Endothelial cell of umbilical vein (primary cell): ENCODE data around the gene SEPTIN3. TPM values are rescaled to one million over a fixed set of nuclear protein-coding genes. Genes with fewer than 3 reads are reported as not detected.

Experiments
- BruUV-seq: library from RNA; stranded (reverse); fragments of 400-500 nt; replicated peaks from 2 replicates; lab custom pipeline; 2021; lab: Mats Ljungman, UMichigan
- CTCF ChIA-PET: fragments of 300-600, 350-600 bp; sonication (Branson Sonifier 250); formaldehyde crosslinking; loops from one replicate; lab custom pipeline; 2021; ENCODE audit warnings: antibody characterized with exemption, inconsistent platforms; lab: Charles Lee
- POLR2A ChIA-PET: fragments of 300-600, 350-600 bp; sonication (Branson Sonifier 250); formaldehyde crosslinking; loops from one replicate; lab custom pipeline; 2021; ENCODE audit warnings: antibody characterized with exemption, inconsistent platforms; lab: Charles Lee
- DNase-seq: peaks from one replicate; pipeline ENCODE4 v3.0.0-alpha.2; 2011; ENCODE audit warnings: low read depth, low spot score
- FAIRE-seq: peaks from 2 replicates; lab custom pipeline; 2011; peaks lifted over from hg19 to GRCh38; lab: Jason Lieb, UNC
- H2AFZ ChIP-seq: 2 replicates; pipeline ENCODE4 v1.6.0; 2012; ENCODE audit warnings: low read depth, low read length, control low read depth, inconsistent platforms
- H3K27ac ChIP-seq: 2 replicates; pipeline ENCODE4 v1.5.1; 2011; ENCODE audit warnings: low read depth, mild to moderate bottlenecking, control low read depth, low read length, moderate library complexity; ENCODE audit not compliant: insufficient read depth
- H3K27me3 ChIP-seq, 2 experiments: 2 replicates each; pipeline versions ENCODE4 v1.6.0 to v1.6.1; 2011; ENCODE audit warnings: low read length in 2 of 2, mixed read lengths in 1 of 2; ENCODE audit not compliant: control insufficient read depth in 2 of 2, insufficient read depth in 2 of 2
- H3K36me3 ChIP-seq, 2 experiments: 2 replicates in 1 of 2; 3 replicates in 1 of 2; pipeline ENCODE4 v1.5.1; 2011; ENCODE audit warnings: low read length in 2 of 2, mild to moderate bottlenecking in 1 of 2, moderate library complexity in 1 of 2; ENCODE audit not compliant: control insufficient read depth in 2 of 2, insufficient read depth in 2 of 2; ENCODE audit errors: extremely low read depth in 1 of 2
- H3K4me1 ChIP-seq: 3 replicates; pipeline ENCODE4 v1.5.1; 2011; ENCODE audit warnings: mild to moderate bottlenecking, low read length; ENCODE audit not compliant: control insufficient read depth, insufficient read depth; ENCODE audit errors: extremely low read depth
- H3K4me2 ChIP-seq: 2 replicates; pipeline ENCODE4 v1.6.1; 2011; ENCODE audit warnings: low read length, control low read depth, mixed read lengths; ENCODE audit not compliant: insufficient read depth
- H3K4me3 ChIP-seq, 3 experiments: fragments of 200-600 bp in 1 of 3; sonication (generic), shearing (Covaris generic) in 1 of 3; replicated peaks in 1 of 3; 2 replicates each; pipeline ENCODE4 v1.5.1; 2011 to 2016; ENCODE audit warnings: control low read depth in 3 of 3, low read length in 3 of 3, mild to moderate bottlenecking in 2 of 3, inconsistent platforms in 1 of 3, low read depth in 1 of 3, moderate library complexity in 1 of 3; ENCODE audit not compliant: insufficient read depth in 1 of 3
- H3K79me2 ChIP-seq: 2 replicates; pipeline ENCODE4 v1.6.0; 2012; ENCODE audit warnings: low read length, inconsistent platforms; ENCODE audit not compliant: control insufficient read depth, insufficient read depth
- H3K9ac ChIP-seq: replicated peaks from 2 replicates; pipeline ENCODE3; 2011; ENCODE audit warnings: low read length, control low read depth; ENCODE audit not compliant: insufficient read depth; ENCODE audit errors: extremely low read depth
- H3K9me1 ChIP-seq: replicated peaks from 3 replicates; pipeline ENCODE4 v1.6.0; 2011; ENCODE audit warnings: mild to moderate bottlenecking, low read length; ENCODE audit not compliant: control insufficient read depth, insufficient read depth; ENCODE audit errors: extremely low read depth
- H3K9me3 ChIP-seq: replicated peaks from 2 replicates; pipeline ENCODE4 v1.5.1; 2012; ENCODE audit warnings: low read length, inconsistent platforms; ENCODE audit not compliant: control insufficient read depth, insufficient read depth
- H4K20me1 ChIP-seq: replicated peaks from 2 replicates; pipeline ENCODE3; 2011; ENCODE audit warnings: mild to moderate bottlenecking, low read length; ENCODE audit not compliant: control insufficient read depth, insufficient read depth; ENCODE audit errors: extremely low read depth
- CTCF ChIP-seq, 2 donors: IDR thresholded peaks; 1 replicate in 1 of 2; 2 replicates in 1 of 2; pipeline ENCODE4 v1.5.1; 2011; ENCODE audit warnings: low read length in 2 of 2, mild to moderate bottlenecking in 2 of 2, moderate library complexity in 2 of 2, control low read depth in 1 of 2, inconsistent platforms in 1 of 2, low read depth in 1 of 2; ENCODE audit not compliant: insufficient read depth in 1 of 2; ENCODE audit errors: extremely low read depth in 1 of 2
- EZH2 ChIP-seq: IDR thresholded peaks from 2 replicates; pipeline ENCODE4 v1.6.1; 2012; ENCODE audit warnings: borderline replicate concordance, low read depth, mild to moderate bottlenecking, moderate library complexity, low read length, inconsistent platforms; ENCODE audit not compliant: severe bottlenecking
- FOS ChIP-seq: IDR thresholded peaks from 2 replicates; pipeline ENCODE4 v1.6.1; 2011; ENCODE audit warnings: mild to moderate bottlenecking, low read length, moderate library complexity, borderline replicate concordance; ENCODE audit not compliant: insufficient read depth
- GATA2 ChIP-seq: IDR thresholded peaks from 2 replicates; pipeline ENCODE4 v1.7.0; 2011; ENCODE audit warnings: low read depth, mild to moderate bottlenecking, moderate library complexity, mixed read lengths, low read length; ENCODE audit not compliant: insufficient read length, insufficient read depth
- JUN ChIP-seq: IDR thresholded peaks from 2 replicates; pipeline ENCODE4 v1.6.1; 2011; ENCODE audit warnings: borderline replicate concordance, low read depth; ENCODE audit not compliant: insufficient read length, insufficient read depth
- MAX ChIP-seq: IDR thresholded peaks from 2 replicates; pipeline ENCODE4 v1.6.1; 2011; ENCODE audit not compliant: insufficient read depth, insufficient read length
- MYC ChIP-seq: IDR thresholded peaks from one replicate; pipeline ENCODE4 v1.6.1; 2011; ENCODE audit warnings: mild to moderate bottlenecking, low read depth, low read length
- POLR2A ChIP-seq: IDR thresholded peaks from 2 replicates; pipeline ENCODE4 v1.6.1; 2012; ENCODE audit warnings: low read depth, mild to moderate bottlenecking, control low read depth, low read length
- POLR2AphosphoS5 ChIP-seq: IDR thresholded peaks from 2 replicates; pipeline ENCODE4 v1.6.1; 2012; ENCODE audit warnings: low read depth, mild to moderate bottlenecking, control low read depth, low read length, moderate library complexity; ENCODE audit not compliant: insufficient read depth
- dilution Hi-C: fragments of 300-500 bp; cut with MboI; formaldehyde crosslinking; loops from one replicate; pipeline ENCODE4 v1.15.0; 2019; ENCODE audit warnings: low sequenced_read_pairs; ENCODE audit not compliant: extremely low pct_ligation_motif_present
- intact Hi-C: fragments of 100-400 bp; cut with micrococcal nuclease; formaldehyde crosslinking; loops from one replicate; pipeline ENCODE4 v1.10.0; 2022
- polyA plus RNA-seq, 4 experiments: library from polyadenylated mRNA; depleted of rRNA in 3 of 4; stranded (reverse) in 3 of 4; unstranded in 1 of 4; fragments of >200 nt; gene quantifications; 2 replicates each; pipeline versions ENCODE4 v1.2.1 to v1.2.3, GENCODE V29; 2011 to 2012; ENCODE audit warnings: missing spikeins in 1 of 4
- total RNA-seq: library from RNA; stranded (reverse); gene quantifications from 2 replicates; pipeline ENCODE4 v1.2.3, GENCODE V29; 2021

SEPTIN3 gene
- total and polyA plus RNA-seq, 2 donors (not counting 3 experiments of a cell fraction or from before 2014, with no cell fraction given), result 0.08 to 0.18 TPM

- Histone ChIP-seq H2AFZ (no peak overlapping the region), H3K4me3 (no peak overlapping the region), H3K27me3 (no peaks in the 10 kb centered on the region), H3K9ac (no peak overlapping the region), H3K79me2 (no peaks in the 10 kb centered on the region), H3K36me3 (no peaks in the 10 kb centered on the region), H3K27ac (no peak overlapping the region), H3K9me3 (no peaks in the 10 kb centered on the region), H3K4me2 (no peak overlapping the region), H4K20me1 (no peaks in the 10 kb centered on the region), H3K9me1 (no peaks in the 10 kb centered on the region), H3K4me1 (peaks cover 4% of the 10 kb centered on the region)
- BruUV-seq, result no TSS peak
- no peak for FAIRE-seq
- intact Hi-C loops (no loop called here), dilution Hi-C loops (no loop called here)
- POLR2A ChIA-PET, result no interaction called here
- TF ChIP-seq MAX, result no peak
- no peak for TF ChIP-seq POLR2A
- no peak for TF ChIP-seq MYC
- TF ChIP-seq GATA2, result no peak
- no peak for TF ChIP-seq JUN
- TF ChIP-seq POLR2AphosphoS5, result no peak
- no peak for TF ChIP-seq EZH2
- no peak for TF ChIP-seq CTCF (IDR thresholded peaks at IDR 0.05; ENCODE audit: extremely low read depth in 1 of 2, insufficient read depth in 1 of 2, low read depth in 1 of 2, low read length in 2 of 2)
- no peak for TF ChIP-seq FOS
- CTCF ChIA-PET, result interaction anchor here (0.8 to 5.7 kb wide), 6 partner anchors 10 to 509 kb away, joined by 3 to 83 read pairs (median 4); partner anchors contain the start of gene CENPM
- DNase-seq, result no peak
These were observed 5.1 kb upstream of the SEPTIN3 start for GRCh38 chr22:41964112-41964491.
